ENCODE data around the gene NETO1.

GRCh38 chr18:72720116-72720515 is 147.7 kb downstream of the NETO1 start:
- no peak for TF ChIP-seq CTCF (optimal IDR thresholded peaks at IDR 0.05 in 1 of 3, IDR thresholded peaks at IDR 0.05 in 1 of 3, conservative IDR thresholded peaks at IDR 0.05 in 1 of 3; ENCODE audit: extremely low read depth in 1 of 3, insufficient read depth in 2 of 3, low read length in 3 of 3)
- TF ChIP-seq EZH2 (IDR thresholded peaks at IDR 0.05; ENCODE audit: low read length), result no peak
